Stimulated activated CD8-positive, alpha-beta memory T cell treated with anti-CD3 and anti-CD28 coated beads, Interleukin-12 subunit alpha, Interleukin-12 subunit beta, amount 100 ng/mL, for 1 hour (primary cell): ENCODE measurements around the gene DOK6.

Source experiments
- DNase-seq: peaks from one replicate; pipeline ENCODE4 v3.0.0-alpha.2; 2020; ENCODE audit warnings: low read depth

Gene DOK6

DNA sequence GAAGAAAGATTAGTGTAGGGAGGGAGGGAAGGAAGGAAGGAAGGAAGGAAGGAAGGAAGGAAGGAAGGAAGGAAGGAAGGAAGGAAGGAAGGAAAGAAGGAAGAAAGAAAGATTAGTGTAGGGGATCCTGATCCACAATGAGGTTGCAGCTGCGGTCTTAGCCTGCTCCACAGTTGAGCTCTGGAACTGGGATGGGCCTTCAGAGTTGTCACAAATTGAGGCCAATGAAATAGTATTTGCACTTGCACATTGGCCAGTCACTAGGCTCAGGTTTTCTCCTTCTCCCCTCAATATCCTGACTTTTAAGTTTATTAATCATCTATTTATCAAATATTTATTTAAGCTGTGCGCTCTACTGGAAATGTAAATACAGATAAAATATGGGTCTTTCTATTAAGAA lies 34.3 kb downstream of the DOK6 start:
- no peak for DNase-seq

GRCh38 chr18:69444221-69444620 lies 43.5 kb downstream of the DOK6 start:
- no peak for DNase-seq

DNA sequence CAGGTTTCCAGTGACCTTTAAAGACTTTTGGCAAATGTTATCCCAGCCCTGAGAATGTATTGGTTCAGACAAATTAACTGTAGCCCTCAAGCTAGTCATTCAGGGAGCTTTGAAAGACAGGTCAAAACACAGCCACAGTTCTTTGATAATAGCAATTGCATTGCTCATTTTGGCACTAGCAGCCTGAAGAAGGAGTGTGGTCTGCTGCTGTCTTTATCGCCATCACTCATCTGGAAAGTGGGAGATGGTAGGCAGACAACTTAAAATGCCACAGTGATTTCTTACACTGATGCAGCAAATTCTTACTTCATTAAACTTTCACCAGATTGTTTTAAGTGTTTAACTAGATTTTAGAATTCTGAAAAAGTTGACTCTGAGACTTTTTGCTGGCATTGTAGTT lies 47.2 kb downstream of the DOK6 start:
- no peak for DNase-seq

DNA sequence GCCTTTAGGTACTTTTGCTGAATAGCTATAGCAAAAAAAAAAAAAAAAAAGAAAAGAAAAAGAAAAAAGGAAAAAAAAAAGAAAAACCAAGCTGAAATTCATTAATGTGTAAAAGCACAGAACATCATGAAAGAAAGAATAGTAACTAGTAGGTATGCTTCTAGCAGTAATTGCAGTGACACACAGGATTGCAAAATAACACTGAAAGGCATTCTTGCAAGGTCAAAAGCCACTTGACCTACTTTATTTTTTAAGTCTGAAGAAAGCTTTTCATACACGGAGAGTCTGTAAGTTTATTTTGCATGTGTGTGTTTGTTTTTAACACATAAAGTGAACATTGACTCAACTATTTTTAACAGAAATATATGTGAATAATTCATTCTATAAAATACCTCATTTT lies 54.4 kb downstream of the DOK6 start:
- DNase-seq, result no peak

DNA sequence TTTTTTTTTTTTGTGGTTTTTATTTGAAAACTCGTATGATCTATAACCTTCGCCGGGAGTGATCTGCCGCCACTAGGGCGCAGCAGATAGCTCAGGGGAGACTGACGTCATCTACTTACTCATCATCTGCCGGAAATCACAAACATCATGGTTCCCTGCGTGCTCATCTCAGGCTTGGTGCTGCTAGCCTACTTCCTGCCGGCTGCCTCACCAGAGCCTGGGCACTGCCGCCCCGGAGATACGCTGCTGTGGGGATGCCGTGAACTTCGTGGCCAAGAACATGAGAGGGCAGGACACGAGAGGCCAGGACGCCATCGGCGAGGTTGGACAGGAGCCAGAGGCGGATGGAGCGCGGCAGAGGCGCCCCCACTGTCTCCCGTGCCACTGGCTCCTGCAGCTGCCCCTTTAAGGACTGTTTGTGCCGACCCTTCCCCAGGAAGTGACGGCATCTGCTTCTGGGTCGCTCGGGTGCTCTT lies 68.8 kb downstream of the DOK6 start:
- no peak for DNase-seq

DNA sequence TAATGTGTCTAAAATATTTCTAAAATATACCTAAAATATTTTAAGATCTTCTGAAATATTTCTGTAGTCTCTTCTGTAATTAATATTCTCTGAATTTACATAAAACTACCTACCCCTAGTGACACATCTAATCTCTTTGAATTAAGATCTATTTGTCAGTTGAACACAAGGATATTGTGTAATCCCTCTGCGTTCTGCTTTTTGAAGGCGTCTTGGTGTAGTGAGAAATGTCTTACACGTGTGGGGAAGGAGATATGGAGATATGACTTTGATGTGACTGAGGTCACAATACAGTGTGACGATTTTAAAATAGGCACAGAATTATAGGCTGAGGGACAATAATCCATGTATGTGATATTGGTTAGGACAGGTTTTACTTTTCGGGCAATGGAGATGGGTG lies 79.8 kb downstream of the DOK6 start:
- no peak for DNase-seq

DNA sequence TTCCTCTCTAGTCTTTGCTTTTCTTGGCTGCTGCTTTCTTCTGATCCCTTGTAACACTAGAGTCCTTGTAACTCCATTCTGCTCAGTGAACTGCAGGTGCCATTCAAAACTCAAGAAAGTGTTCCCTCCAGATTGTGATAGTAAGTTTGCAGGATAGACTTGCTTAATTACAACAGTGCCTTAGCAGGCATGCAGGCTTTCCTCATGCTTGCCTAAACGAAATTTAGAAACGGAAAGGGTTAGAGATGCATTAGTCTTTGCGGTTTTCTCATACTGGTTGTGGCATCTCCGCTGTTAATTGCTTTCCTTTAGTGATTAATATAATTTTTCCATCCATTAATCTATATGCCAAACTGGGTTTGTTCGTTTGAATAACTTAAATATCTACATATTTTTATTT lies 82.9 kb downstream of the DOK6 start:
- DNase-seq, result no peak

DNA sequence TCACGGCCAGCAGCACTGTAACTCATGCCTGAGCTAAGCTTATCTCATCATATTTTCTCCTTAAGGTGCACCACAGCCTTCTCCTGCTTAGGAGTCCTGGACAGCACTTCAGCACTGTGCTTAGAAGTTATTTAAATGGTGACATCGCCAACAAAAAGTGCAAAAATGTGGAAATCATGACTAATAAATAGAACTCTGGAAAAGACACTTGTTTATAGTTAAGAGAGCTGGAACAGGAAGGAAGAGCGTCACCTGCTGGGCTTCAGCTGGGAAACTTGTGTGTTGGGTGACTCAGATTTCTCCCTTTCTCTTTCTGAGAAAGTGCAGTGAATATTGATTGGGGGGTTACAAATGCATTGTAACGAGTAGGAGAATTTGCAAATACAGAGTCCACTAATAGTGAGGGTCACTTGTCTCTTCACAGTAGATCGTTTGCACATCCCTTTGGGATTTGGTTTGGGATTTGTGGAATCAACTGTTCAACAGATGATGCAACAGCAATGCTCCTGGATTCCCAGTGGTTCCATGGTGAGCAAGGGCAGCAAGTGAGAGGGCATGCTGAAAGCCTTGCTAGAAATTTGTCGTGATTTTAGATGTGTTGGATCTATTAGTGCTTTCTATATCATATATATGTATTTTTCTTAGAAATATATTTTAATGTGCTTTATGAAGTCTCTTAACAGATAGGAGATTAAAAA lies 84.2 kb downstream of the DOK6 start:
- DNase-seq, result no peak

DNA sequence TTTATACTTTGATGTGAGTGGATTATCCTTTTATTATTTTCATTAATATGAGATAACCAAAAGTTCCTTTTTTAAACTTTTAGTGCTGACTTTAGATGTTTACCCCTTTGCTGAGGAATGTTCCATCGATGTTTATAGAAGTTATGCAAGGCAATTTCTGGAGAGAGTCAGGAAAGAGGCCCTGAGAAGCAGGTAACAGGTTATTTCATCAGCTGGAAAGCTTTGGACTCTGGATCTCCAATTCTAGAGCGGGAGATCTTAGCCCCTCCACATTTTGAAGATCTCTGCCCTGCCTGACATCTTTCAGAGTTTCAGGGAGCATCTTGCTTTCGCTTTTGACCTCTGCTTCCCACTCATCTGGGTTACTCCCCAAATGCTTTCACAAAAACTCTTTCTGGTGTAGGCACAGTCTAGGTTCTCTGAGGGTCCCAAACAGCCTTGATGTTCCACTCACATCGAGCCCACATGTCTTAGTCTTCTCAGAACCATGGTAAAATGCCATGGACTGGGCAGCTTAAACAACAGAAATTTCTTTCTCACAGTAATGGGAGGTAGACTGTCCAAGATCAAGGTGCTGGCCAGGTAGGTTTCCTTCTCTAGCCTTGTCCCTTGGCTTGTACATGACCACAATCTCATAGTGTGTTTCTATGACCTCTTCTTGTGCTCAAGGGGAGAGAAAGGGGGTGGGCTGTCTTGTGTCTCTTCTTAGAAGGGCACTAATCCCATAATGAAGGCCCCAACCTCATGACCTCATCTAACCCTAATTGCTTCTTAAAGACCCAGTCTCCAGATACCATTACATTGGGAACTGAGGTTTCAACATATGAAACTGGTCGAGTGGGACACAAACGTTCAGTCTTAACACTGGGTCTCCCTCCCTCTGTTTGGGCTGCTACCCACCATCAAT lies 87.1 kb downstream of the DOK6 start:
- DNase-seq, result no peak

- DNase-seq, result no peak
Observed at GRCh38 chr18:69490072-69490471, 89.4 kb downstream of the DOK6 start.

DNA sequence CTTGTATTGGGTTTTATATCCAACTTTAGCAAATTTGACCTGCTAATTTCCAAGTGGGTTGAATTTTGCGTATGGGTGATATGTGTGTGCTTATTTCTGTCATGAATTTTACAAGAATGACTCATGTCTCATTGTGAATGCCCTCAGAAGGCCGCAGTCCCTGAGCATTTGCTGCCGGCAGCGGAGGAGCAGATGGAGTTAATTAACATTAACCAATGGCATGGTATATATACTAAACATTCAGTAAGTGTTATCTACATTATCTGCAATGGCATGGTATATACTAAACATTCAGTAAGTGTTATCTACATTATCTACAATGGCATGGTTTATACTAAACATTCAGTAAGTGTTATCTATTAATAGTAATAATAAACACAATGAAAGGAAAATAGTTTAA lies 90.1 kb downstream of the DOK6 start:
- no peak for DNase-seq

DNA sequence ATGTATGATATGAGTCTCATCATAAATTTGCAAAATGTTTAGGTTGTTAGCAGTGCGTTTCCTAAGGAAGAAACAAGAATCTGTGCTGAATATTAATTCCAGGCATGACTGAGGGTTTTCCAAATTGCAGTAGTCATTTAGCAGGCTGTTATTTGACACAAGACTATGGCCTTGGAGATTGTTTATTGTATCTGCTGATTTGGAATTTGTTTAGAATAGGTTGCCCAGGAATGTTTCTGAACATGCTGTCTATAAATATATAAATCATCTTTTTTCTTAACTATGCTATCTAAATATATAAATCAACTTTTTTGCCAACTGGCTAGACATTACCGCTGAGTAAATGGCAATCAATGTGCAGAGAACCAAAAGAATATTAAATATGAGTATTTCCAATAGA lies 90.9 kb downstream of the DOK6 start:
- DNase-seq, result no peak

GRCh38 chr18:69492861-69493260 lies 92.2 kb downstream of the DOK6 start:
- no peak for DNase-seq

DNA sequence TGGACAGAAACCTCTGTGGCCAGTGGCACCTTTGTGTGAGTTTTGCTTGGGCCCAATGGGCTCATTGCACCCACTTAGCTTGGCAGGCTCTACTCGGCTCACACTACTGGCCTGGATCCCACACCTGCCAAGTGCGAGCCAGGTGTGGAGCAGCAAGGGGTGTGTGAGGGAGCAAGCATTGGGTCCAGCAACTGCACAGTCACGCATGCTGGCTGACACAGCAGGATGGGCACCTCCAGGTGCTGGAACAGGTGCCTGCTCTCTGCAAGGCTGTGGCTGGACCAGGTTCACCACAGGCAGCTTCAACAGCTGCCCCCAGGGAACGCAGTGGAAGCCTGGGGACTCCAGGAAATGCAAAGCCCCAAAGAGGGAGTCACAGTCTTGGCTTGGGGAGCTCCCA lies 94.2 kb downstream of the DOK6 start:
- no peak for DNase-seq

GRCh38 chr18:69495338-69495737 lies 94.7 kb downstream of the DOK6 start:
- DNase-seq, result no peak

- no peak for DNase-seq
Observed at GRCh38 chr18:69495841-69496533, 95.3 kb downstream of the DOK6 start.

DNA sequence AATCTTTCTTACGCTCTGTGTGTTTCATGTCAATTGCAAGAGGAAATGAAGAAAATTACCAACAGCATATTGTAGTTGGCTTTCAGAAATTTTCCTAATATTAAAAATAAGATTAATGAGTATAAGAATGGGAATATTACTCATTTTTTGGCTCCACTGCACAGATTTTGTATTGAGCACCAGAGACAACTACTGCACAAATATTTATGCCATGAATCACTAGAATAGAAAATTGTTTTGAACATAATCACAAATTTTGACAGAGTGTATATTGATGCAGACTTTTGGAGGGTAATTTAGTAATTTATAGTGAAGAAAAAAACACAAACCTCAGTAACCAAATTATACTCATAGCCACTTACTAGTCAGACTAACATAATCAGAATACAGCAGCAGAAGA lies 118.3 kb downstream of the DOK6 start:
- no peak for DNase-seq

GRCh38 chr18:69523582-69523981 lies 122.9 kb downstream of the DOK6 start:
- DNase-seq, result no peak

DNA sequence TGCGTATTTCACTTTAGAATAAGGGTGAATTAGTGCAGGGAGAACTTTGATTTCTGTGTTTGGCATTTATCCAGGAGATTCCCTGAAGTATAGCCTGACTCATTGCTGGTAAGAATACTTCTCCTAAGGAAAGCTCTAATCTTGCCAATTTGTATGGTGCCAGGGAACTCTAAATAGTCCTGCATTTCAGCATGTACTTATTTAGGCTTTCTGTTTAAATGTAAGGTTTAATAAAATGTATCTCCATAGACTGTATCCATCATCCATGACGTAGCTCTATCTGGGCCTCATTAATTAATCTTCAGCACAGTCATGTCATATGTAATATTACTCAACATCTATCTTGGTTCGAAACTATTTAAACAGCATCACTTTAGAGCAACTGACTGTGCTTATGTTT lies 127.7 kb downstream of the DOK6 start:
- no peak for DNase-seq

- no peak for DNase-seq
Observed at GRCh38 chr18:69529151-69529550, 128.5 kb downstream of the DOK6 start.

GRCh38 chr18:69531973-69532372 lies 131.3 kb downstream of the DOK6 start:
- no peak for DNase-seq

DNA sequence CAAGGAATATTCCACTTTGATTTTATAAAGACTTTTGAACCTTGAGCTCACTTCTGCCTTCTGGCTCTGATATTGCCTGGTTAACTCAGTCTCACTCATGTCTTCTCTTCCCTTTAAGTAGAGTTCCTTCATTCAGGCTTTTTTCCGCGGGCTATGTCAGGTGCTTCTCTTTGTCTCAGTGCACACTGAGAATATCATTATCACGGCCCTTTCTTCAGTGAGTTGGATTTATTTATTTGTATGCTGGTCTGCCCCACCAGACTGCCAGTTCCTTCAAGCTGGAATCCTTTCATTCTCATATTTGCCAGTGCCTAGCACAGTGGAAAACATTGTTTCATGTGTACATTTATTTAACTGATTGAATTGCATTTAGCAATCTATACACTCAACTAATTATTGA lies 136.5 kb downstream of the DOK6 start:
- DNase-seq, result no peak

- DNase-seq, result no peak
Observed at GRCh38 chr18:69538849-69539248, 138.2 kb downstream of the DOK6 start.
